OCI-M2 (cell line): ENCODE results near the gene SSH2.
A peak's percentile ranks its signal among the peaks of the same experiment; 100 is the strongest.
"Not testable (repeated sequence)": the region's sequence is repeated elsewhere in the genome, so short reads cannot be mapped to it uniquely, and the experiment has no call there.

Experiments
- DNase-seq: peaks from one replicate; lab custom pipeline; 2025; ENCODE audit not compliant: unreplicated experiment; lab: John Stamatoyannopoulos, UW

The SSH2 gene

DNA sequence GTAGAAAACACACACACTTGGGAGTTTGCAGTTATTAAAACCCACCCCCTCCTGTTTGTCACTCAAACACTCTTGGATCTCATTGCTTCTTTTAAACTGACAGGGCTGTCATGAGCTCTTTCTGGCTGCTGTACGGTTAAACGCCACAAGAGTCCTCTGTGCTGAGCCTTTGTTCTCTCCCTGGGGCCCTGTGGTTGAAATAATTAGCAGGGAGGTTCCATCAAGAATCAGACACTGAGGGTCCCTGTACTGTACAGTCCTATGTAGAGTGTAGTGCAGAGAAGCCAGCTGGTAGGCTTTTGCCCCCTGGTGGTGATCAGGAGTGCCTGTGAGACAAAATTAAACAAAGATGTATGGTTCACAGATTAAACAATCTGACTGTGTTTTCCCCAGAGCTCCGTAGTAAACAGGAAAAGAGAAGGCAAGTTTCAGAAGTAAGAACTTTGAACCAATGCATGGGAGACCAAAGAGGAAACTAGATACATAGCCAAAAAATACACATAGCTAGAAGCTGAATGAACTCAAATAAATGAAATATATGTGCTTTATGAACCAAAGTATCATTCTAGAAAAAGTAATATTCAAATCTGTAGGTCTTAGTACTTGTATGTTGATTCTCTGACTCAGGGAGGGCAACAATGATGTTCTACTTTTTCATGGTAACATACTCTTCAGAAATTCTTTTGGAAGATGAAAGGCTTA is 1.4 kb upstream of the SSH2 start:
- peak; percentile 45 for DNase-seq

DNA sequence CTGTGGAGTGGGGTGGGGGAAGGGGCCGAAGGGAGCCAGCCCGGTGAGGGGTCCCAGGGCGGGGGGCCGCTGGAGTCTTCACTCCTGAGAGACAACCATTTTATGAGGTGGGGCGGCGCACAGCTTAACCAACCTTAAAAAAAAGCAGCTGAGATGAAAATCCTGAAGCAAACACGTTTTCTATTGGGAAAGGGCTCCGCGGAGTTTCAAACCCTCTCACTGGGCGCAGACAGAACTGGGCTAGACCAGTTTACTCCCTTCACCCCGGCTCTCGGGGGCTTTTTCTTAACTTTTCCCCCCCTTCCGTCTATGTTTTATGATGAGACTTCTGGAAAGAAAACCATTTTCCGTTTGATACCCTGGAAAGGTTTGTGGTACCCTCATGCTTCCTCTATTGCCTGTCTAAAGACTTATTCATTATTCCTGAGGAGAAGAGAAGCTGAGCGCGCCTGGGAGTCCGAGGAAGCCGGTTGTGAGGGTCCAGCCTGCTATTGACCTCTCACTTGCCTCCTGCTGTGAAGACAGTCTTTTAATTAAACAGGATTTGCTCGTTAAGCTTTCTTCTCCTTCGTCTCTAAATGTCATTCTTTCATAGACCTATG is 482 bp upstream of the SSH2 start:
- no peak for DNase-seq

GRCh38 chr17:29929006-29929532 is 959 bp downstream of the SSH2 start:
- DNase-seq: no peak

GRCh38 chr17:29927546-29927945 is 2.5 kb downstream of the SSH2 start:
- DNase-seq: no peak

DNA sequence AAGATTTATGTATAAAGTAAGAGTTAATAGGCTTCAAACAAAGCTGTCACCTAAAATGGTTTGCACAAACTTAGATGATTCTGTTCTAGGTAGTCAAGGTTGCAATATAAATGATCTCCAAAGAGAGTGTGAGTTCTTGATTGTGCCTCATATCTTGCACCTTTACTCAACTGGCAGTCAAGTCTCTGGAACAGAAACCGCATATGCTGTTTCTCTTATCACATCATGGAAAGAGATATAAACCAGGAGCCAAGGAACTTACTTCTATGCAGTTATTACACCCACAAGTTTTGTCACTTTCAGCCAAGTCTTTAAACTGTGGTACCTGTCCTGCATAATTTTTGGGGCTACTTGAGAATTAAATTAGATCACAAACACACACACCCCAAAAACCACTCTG is 5.2 kb downstream of the SSH2 start:
- no peak for DNase-seq

DNA sequence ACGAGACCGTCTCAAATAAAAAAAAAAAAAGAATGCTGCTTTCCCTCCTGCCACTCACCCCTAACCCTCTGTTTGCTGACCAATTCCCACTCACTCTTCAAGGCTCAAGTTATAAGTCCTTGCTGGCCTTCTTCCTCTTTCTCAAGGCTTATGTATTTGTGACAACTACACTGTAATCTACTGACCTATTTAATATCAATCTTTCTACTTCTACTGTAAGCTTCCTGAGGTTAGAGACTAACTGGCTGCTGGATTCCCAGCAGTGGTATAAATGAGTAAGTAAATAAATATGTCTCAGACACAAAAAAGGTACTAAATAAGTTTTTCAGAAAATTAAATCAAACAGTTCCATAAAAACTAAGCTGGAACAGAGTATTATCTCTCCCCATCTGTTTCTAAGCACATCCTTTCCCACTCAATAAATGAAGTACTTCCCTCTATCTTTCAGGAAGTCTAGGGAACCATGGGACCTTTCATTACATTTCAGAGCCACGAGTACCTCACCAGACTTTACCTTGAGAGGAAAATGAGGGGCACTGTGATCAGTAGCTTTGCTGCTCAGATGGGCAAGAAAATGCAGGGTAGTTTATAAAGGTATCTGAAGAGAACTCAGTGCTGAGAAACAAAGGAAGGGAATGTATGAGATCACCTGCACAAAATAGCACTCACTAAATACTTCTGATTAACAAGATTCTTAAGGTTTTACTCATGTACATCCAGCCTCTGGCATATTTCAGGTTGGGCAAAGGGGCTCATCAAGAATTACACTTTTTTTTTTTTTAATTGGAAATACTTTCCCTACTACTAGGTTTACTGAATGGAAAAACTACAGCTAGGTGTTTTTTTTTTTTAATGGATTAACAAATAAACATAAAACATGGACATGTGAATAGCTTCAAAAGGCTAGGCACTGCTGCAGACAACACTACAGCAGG is 10.8 kb downstream of the SSH2 start:
- DNase-seq: no peak

- no peak for DNase-seq
Measured at GRCh38 chr17:29918016-29918415, 12.0 kb downstream of the SSH2 start.

GRCh38 chr17:29914819-29915537 is 15.1 kb downstream of the SSH2 start:
- no peak for DNase-seq

DNA sequence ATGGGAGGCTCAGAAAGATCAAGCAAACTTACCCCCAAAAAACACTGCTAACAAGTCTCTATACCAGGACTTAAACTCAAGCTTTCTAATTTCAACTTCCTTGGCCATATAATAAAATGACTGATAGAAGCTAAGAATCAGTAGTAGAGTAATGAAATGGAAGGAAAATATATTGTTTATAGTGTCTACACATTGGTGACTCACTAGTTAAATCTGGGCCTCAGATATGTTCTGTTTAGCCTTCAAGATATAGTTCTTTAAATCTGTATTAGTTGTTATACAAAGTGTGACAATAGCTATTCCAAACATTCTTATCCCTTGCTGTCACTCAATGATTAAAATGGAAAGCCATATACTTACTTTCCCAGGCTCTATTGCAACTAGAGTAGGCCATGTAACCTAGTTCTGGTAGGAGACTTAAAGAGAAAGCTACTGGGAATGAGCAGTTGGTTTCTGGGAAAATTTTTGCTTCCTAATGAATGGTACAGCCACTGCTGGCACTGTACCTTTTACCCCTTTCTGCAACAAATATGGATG is 18.3 kb downstream of the SSH2 start:
- no peak for DNase-seq

GRCh38 chr17:29909236-29910003 is 20.6 kb downstream of the SSH2 start:
- no peak for DNase-seq

GRCh38 chr17:29906969-29907368 is 23.1 kb downstream of the SSH2 start:
- no peak for DNase-seq

DNA sequence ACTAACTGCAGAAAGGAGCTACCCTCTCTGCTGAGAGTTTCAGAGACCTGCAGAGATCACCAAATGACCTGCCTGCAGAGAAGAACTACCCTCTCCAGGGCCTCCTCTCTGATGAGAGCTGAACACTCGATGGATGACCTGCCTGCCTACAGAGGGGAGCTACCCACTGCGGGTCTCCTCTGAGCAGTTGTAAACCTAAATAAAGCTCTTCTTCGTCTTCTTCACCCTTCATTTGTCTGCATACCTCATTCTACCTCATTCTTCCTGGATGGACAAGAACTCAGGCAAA is 24.2 kb downstream of the SSH2 start:
- DNase-seq: no peak

GRCh38 chr17:29905086-29905878 is 24.7 kb downstream of the SSH2 start:
- no peak for DNase-seq

- no peak for DNase-seq
Measured at GRCh38 chr17:29903471-29903870, 26.6 kb downstream of the SSH2 start.

DNA sequence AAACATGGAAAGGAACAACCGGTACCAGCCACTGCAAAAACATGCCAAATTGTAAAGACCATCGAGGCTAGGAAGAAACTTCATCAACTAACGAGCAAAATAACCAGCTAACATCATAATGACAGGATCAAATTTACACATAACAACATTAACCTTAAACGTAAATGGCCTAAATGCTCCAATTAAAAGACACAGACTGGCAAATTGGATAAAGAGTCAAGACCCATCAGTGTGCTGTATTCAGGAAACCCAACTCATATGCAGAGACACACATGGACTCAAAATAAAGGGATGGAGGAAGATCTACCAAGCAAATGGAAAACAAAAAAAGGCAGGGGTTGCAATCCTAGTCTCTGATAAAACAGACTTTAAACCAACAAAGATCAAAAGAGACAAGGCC is 32.9 kb downstream of the SSH2 start:
- not testable (repeated sequence) for DNase-seq

DNA sequence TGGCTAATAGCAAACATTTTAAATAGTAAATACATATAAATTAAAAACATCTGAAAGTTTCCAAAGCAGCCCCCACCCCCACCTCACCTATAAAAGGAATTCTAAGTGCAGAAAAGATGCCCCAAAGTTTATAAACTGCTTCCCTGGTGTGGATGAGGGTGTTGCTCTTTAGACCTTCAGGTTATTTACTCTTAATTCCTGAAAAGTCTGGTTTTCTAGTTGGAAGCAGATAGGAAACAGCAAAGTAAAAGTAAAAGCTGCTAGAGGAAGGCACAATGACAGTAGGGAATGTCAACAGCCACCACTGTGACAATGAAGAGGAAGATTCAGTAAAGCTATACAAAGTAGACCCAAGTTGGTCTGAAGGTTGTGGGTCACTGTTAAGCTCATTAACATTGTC is 37.8 kb downstream of the SSH2 start:
- no peak for DNase-seq

DNA sequence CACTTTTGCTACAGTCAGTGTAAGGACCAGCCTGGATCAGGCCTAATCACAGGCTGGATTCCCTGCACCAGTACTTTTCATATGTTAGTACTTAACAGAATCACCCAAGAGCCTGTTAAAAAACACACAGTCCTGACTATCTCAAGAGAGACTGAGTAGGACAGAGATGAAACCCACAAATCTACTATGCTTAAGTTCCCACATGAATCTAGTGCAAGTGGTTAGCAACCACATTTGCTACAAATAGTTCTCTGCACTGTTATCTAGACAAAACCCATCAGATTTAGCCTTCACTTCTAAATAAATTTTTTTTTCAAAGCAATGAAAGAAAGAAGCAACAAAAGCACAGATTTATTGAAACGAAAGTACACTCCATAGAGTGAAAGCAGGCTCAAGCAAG is 38.9 kb downstream of the SSH2 start:
- no peak for DNase-seq

GRCh38 chr17:29885031-29885640 is 44.9 kb downstream of the SSH2 start:
- no peak for DNase-seq

DNA sequence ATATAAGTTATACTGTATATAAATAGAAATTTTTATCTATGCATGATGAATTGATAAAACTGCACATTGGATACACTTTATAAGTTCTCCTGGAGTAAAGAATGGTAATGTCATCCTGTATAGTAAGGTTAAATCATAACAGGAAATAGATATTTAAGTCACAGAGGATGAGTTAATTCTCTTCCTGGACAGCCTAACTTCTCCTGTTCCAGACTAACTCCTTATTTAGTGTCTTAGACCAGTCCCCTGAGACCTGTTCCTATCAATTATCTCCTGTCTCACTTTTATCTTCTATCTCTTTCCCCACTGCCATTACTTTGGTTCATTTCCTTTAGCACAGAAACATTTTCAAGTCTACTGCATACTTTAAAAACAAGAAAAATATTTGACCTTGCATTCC is 46.5 kb downstream of the SSH2 start:
- no peak for DNase-seq
